Spleen (tissue), 11 donors: ENCODE measurements around the gene SLIRP. TPM values are rescaled to one million over a fixed set of nuclear protein-coding genes. Genes with fewer than 3 reads are reported as not detected.

ENCODE experiments used
- DNase-seq: peaks from one replicate; pipeline ENCODE4 v3.0.0-alpha.2; 2020
- H3K27ac ChIP-seq, 8 donors: fragments of 200-600 bp; sonication (generic) in 7 of 8; 1 replicate in 4 of 8; 2 replicates in 4 of 8; pipeline versions ENCODE4 v1.5.0 to v1.8.0; 2016 to 2021; ENCODE audit warnings: inconsistent platforms in 4 of 8, mild to moderate bottlenecking in 4 of 8, moderate library complexity in 1 of 8
- H3K27me3 ChIP-seq, 7 donors: fragments of 200-600 bp; sonication (generic) in 6 of 7; replicated peaks in 1 of 7; 1 replicate in 4 of 7; 2 replicates in 3 of 7; pipeline versions ENCODE4 v1.5.0 to v1.8.0; 2016 to 2021; ENCODE audit warnings: inconsistent platforms in 3 of 7, mild to moderate bottlenecking in 1 of 7
- H3K36me3 ChIP-seq, 6 donors: fragments of 200-600 bp; sonication (generic) in 5 of 6; 1 replicate in 4 of 6; 2 replicates in 2 of 6; pipeline versions ENCODE4 v1.5.0 to v1.8.0; 2016 to 2021; ENCODE audit warnings: inconsistent platforms in 2 of 6
- H3K4me1 ChIP-seq, 6 donors: fragments of 200-600 bp; sonication (generic) in 5 of 6; 1 replicate in 3 of 6; 2 replicates in 3 of 6; pipeline versions ENCODE4 v1.5.0 to v1.8.0; 2016 to 2021; ENCODE audit warnings: inconsistent platforms in 3 of 6
- H3K4me3 ChIP-seq, 8 donors: fragments of 200-600 bp; sonication (generic) in 7 of 8; 1 replicate in 4 of 8; 2 replicates in 4 of 8; pipeline versions ENCODE4 v1.5.0 to v1.8.0; 2016 to 2021; ENCODE audit warnings: inconsistent platforms in 4 of 8, mild to moderate bottlenecking in 4 of 8, moderate library complexity in 2 of 8
- H3K9me3 ChIP-seq, 8 donors: fragments of 200-600 bp; sonication (generic) in 7 of 8; 1 replicate in 4 of 8; 2 replicates in 4 of 8; pipeline versions ENCODE4 v1.5.0 to v1.8.0; 2016 to 2021; ENCODE audit warnings: inconsistent platforms in 4 of 8
- POLR2A ChIP-seq, 3 donors: fragments of 450-650 bp; IDR thresholded peaks; one replicate each; pipeline ENCODE4 v1.5.1; 2017; ENCODE audit warnings: antibody characterized with exemption in 3 of 3, mild to moderate bottlenecking in 1 of 3
- POLR2AphosphoS5 ChIP-seq, 3 donors: sonication (generic); formaldehyde crosslinking; IDR thresholded peaks; one replicate each; pipeline ENCODE4 v1.5.1; 2017; ENCODE audit warnings: antibody characterized with exemption in 3 of 3
- WGBS, 5 donors: extraction: QIAGEN DNeasy Blood & Tissue Kit in 3 of 5; methylation state at CpG; one replicate each; pipeline versions ENCODE4 v1.1.5 to v1.1.7; 2013 to 2018; 5-methylcytosine and 5-hydroxymethylcytosine counted together
- intact Hi-C: fragments of 100-400 bp; cut with DNase I; formaldehyde crosslinking; loops from one replicate; pipeline ENCODE4 v1.15.0; 2023; ENCODE audit warnings: low total_unique reads
- polyA plus RNA-seq, 3 donors: library from polyadenylated mRNA; stranded (reverse); fragments of 200-250 nt; gene quantifications; one replicate each; pipeline ENCODE4 v1.2.1, GENCODE V29; 2013
- total RNA-seq, 7 donors: library from RNA; depleted of rRNA in 3 of 7; stranded (reverse); fragments of >200 nt in 3 of 7; fragmentation: NEBNext Ultra II Directional in 4 of 7; extraction: Animal tissue kit (Norgen Biotek cat#: 25700) in 4 of 7; gene quantifications; one replicate each; pipeline versions ENCODE4 v1.1.0 to v1.2.1, GENCODE V29; 2016 to 2021
- TF ChIP-seq, protein P1 (sequence below), 11 experiments: fragments of 200-600 bp in 7 of 11; fragments of 450-650 bp in 4 of 11; sonication (generic) in 4 of 11; IDR thresholded peaks in 8 of 11; conservative IDR thresholded peaks in 3 of 11; 1 replicate in 7 of 11; 2 replicates in 4 of 11; pipeline versions ENCODE4 v1.4.0 to v1.8.0; 2016 to 2021; ENCODE audit warnings: antibody characterized with exemption in 11 of 11, inconsistent platforms in 4 of 11, mild to moderate bottlenecking in 1 of 11
- donor health status: healthy with polysubstance abuse.
- donor health status: DM: no; HTN: no; CAD: no; lungs with moderate emphysema.
- donor health status: DM: no; HTN: no; CAD: no.
- donor health status: Bipolar disorder and iron deficiency.
- donor health status: healthy.
- donor health status: DM: no; HTN: no; CAD: no.
- donor health status: DM: yes; HTN: yes; CAD: no.

SLIRP gene
- total and polyA plus RNA-seq, 10 donors: 43.1 to 265 (median 145) TPM

DNA sequence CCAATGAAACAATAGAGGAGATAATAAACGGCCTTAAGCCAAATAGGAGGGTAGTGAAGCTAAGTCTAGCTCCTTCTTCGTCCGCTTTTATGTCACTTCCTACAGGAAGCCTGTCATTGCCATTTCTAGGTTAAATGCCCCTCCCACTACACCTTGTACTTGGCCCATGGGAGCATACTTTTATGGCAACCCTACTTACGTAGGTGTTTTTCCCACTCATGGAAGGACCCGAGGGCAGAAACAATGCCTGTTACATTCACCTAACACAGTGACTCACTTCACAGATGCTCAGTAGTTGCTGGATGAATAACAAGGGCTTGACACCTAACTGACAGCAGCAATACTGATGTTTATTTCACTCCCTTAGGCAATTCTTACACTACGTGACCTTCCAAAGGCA, 44.6 kb upstream of the SLIRP start:
- no peak for TF ChIP-seq POLR2AphosphoS5 (IDR thresholded peaks at IDR 0.05)
- TF ChIP-seq, protein P1, sequence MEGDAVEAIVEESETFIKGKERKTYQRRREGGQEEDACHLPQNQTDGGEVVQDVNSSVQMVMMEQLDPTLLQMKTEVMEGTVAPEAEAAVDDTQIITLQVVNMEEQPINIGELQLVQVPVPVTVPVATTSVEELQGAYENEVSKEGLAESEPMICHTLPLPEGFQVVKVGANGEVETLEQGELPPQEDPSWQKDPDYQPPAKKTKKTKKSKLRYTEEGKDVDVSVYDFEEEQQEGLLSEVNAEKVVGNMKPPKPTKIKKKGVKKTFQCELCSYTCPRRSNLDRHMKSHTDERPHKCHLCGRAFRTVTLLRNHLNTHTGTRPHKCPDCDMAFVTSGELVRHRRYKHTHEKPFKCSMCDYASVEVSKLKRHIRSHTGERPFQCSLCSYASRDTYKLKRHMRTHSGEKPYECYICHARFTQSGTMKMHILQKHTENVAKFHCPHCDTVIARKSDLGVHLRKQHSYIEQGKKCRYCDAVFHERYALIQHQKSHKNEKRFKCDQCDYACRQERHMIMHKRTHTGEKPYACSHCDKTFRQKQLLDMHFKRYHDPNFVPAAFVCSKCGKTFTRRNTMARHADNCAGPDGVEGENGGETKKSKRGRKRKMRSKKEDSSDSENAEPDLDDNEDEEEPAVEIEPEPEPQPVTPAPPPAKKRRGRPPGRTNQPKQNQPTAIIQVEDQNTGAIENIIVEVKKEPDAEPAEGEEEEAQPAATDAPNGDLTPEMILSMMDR (IDR thresholded peaks at IDR 0.05 in 8 of 11, conservative IDR thresholded peaks at IDR 0.05 in 3 of 11): no peak
- Histone ChIP-seq H3K9me3 (no peaks in the 10 kb centered on the region), H3K36me3 (no peaks in the 10 kb centered on the region), H3K27ac (no peak overlapping the region), H3K4me1 (peaks cover 0 to 20% (median 0%) of the 10 kb centered on the region in 6 donors), H3K27me3 (no peaks in the 10 kb centered on the region), H3K4me3 (no peak overlapping the region)
- 68 to 77% (median 70%) methylated on average over 6 of the region's 6 CpGs for WGBS, 5 donors
- no peak for DNase-seq
- intact Hi-C loops: no loop called here

DNA sequence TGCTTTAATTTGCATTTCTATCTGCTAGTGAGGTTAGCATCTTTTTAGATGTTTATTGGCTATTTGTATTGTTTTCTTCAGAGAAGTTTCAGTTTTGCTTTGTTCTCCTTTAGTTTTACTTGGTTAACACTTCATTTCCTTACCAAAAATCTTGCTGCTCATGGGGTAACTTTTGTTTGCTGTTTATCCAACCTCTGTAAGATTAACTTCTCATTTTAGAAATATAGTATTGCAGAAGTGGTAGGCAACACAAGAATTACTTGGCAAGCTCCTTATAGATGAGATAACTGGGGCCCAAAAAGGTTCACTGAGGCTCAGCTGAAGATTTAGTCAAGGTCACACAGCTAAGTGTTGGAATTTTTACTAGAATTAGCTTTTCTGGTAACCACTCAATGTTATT, 40.6 kb upstream of the SLIRP start:
- intact Hi-C loops: no loop called here
- Histone ChIP-seq H3K27me3 (no peaks in the 10 kb centered on the region), H3K4me3 (no peak overlapping the region), H3K4me1 (peaks cover 0 to 7% (median 0%) of the 10 kb centered on the region in 6 donors), H3K9me3 (no peaks in the 10 kb centered on the region), H3K27ac (peak overlapping the region in 4 of 8 donors; percentile 15 to 71 (median 54)), H3K36me3 (peaks cover 0 to 10% (median 4%) of the 10 kb centered on the region in 6 donors)
- TF ChIP-seq POLR2AphosphoS5 (IDR thresholded peaks at IDR 0.05) (no peak), POLR2A (IDR thresholded peaks at IDR 0.05) (no peak)
- TF ChIP-seq, protein P1 (IDR thresholded peaks at IDR 0.05 in 8 of 11, conservative IDR thresholded peaks at IDR 0.05 in 3 of 11): no peak
- DNase-seq: no peak

DNA sequence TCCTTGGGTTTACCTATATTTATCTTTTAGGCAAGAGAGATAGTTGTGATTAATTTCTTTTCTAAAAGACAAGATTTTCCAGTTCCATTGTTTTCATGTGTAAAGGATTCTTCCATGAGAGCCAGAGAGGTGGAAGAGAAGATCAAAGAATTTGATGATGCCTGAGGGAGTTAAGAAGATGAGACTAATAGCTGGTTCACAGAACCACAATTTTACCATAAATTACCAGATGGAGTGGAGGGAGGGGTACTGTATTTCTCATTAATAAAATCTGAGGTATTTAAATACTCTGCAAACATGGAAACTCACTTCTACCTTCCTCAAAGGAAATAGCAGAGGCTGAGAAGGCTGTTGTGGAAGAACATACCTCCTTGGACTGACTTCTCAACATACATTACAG, 34.7 kb upstream of the SLIRP start:
- H3K4me3 ChIP-seq: no peak overlapping the region
- no peaks in the 10 kb centered on the region for H3K27me3 ChIP-seq
- peaks cover 0 to 66% (median 39%) of the 10 kb centered on the region in 6 donors for H3K36me3 ChIP-seq
- no peaks in the 10 kb centered on the region for H3K9me3 ChIP-seq
- TF ChIP-seq POLR2AphosphoS5 (IDR thresholded peaks at IDR 0.05): no peak
- TF ChIP-seq, protein P1 (IDR thresholded peaks at IDR 0.05 in 8 of 11, conservative IDR thresholded peaks at IDR 0.05 in 3 of 11): no peak
- TF ChIP-seq POLR2A (IDR thresholded peaks at IDR 0.05): no peak
- intact Hi-C loops: no loop called here
- no peak for DNase-seq
- H3K4me1 ChIP-seq: no peaks in the 10 kb centered on the region
- H3K27ac ChIP-seq: no peak overlapping the region

DNA sequence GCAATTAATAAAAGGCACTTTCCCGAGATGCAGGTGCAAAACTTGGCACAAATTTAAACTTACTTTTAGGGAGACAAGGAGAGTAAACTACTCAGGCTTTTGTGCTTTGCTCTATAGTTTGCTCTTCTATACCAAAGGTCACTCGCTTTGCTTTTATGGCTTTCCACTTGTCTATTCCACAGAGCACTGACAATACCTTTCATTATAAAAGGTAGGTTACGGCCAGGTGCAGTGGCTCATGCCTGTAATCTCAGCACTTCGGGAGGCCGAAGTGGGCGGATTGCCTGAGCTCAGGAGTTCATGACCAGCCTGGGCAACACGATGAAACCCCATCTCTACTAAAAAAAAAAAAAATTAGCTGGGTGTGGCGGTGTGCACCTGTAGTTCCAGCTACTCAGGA, 33.0 kb upstream of the SLIRP start:
- no peak overlapping the region for H3K27ac ChIP-seq
- peaks cover 0 to 83% (median 52%) of the 10 kb centered on the region in 6 donors for H3K36me3 ChIP-seq
- DNase-seq: no peak
- intact Hi-C loops: no loop called here
- 85 to 97% (median 92%) methylated on average over 8 of the region's 8 CpGs for WGBS, 5 donors
- H3K4me3 ChIP-seq: no peak overlapping the region
- no peaks in the 10 kb centered on the region for H3K4me1 ChIP-seq
- H3K9me3 ChIP-seq: no peaks in the 10 kb centered on the region
- H3K27me3 ChIP-seq: no peaks in the 10 kb centered on the region
- no peak for TF ChIP-seq POLR2A (IDR thresholded peaks at IDR 0.05)
- TF ChIP-seq, protein P1 (IDR thresholded peaks at IDR 0.05 in 8 of 11, conservative IDR thresholded peaks at IDR 0.05 in 3 of 11): no peak
